ENCODE measurements around the gene DDX3X. TPM values are rescaled to one million over a fixed set of nuclear protein-coding genes. Genes with fewer than 3 reads are reported as not detected.
"Not testable (repeated sequence)": the region's sequence is repeated elsewhere in the genome, so short reads cannot be mapped to it uniquely, and the experiment has no call there.

The DDX3X gene
- total and polyA plus RNA-seq, 3 donors from 2014 or later = 121 to 157 (median 133) TPM

DNA sequence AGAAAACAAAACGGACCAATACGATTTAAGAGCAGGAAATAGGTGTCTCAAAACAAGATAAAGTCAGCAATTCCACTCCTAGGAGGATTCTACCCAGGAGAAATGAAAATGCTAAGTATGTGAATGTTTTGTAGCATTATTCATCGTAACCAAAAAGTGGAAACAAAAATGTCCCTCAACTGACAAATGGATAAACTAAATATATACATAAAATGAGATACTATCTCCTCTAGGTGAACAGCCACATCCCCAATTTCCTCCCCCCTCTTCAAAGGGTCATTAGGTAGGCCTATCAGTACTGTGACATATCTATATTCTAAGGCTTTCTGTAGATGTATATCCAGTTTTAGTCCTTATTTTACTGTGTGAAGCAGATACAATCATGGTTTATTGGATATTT, 18.0 kb downstream of the DDX3X start:
- no peak for DNase-seq
- H3K27me3 ChIP-seq = no peaks in the 10 kb centered on the region
- H3K36me3 ChIP-seq (ENCODE audit: low read depth, missing control alignments) = no peaks in the 10 kb centered on the region
- WGBS, 2 donors = 50 to 57% methylated on average over 3 of the region's 3 CpGs
- no peak overlapping the region for H3K27ac ChIP-seq
- H3K9me3 ChIP-seq = no peaks in the 10 kb centered on the region
- intact Hi-C loops (cut with DNase I; ENCODE audit: low total_unique reads) = no loop called here
- H3K4me3 ChIP-seq = no peak overlapping the region
- H3K4me1 ChIP-seq = no peaks in the 10 kb centered on the region
- TF ChIP-seq POLR2A (IDR thresholded peaks at IDR 0.05) = no peak
- TF ChIP-seq, protein P1, sequence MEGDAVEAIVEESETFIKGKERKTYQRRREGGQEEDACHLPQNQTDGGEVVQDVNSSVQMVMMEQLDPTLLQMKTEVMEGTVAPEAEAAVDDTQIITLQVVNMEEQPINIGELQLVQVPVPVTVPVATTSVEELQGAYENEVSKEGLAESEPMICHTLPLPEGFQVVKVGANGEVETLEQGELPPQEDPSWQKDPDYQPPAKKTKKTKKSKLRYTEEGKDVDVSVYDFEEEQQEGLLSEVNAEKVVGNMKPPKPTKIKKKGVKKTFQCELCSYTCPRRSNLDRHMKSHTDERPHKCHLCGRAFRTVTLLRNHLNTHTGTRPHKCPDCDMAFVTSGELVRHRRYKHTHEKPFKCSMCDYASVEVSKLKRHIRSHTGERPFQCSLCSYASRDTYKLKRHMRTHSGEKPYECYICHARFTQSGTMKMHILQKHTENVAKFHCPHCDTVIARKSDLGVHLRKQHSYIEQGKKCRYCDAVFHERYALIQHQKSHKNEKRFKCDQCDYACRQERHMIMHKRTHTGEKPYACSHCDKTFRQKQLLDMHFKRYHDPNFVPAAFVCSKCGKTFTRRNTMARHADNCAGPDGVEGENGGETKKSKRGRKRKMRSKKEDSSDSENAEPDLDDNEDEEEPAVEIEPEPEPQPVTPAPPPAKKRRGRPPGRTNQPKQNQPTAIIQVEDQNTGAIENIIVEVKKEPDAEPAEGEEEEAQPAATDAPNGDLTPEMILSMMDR (IDR thresholded peaks at IDR 0.05) = no peak

DNA sequence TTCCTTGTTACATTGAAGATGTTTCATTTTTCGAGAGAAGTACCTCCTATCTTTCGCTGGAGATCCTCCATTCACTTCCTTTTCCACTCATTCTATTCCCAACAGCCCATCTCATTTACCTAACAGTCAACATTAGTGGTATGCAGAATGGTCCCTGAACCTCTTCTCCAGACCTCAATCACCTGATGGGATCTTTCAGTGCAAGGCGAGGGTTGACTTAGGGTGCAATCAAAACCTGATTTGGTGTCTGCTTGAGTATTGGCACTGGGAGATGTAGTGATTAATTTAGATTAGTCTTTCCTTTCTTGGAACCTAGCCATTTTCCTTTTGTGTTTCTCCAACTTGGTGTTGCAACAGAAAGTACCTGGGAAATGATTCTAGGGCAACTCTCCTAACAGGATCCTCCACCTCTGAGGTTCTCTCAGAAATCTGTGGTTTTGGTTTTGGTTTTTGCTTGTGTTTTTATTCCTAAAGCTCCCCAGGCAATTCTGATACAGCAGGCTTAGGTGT, 18.4 kb downstream of the DDX3X start:
- WGBS, 2 donors = 65 to 85% methylated on average over 3 of the region's 3 CpGs
- intact Hi-C loops (cut with DNase I; ENCODE audit: low total_unique reads) = no loop called here
- Histone ChIP-seq H3K9me3 (no peaks in the 10 kb centered on the region), H3K4me1 (no peaks in the 10 kb centered on the region), H3K36me3 (ENCODE audit: low read depth, missing control alignments) (no peaks in the 10 kb centered on the region), H3K4me3 (no peak overlapping the region), H3K27ac (no peak overlapping the region), H3K27me3 (no peaks in the 10 kb centered on the region)
- no peak for DNase-seq
- TF ChIP-seq, protein P1 (IDR thresholded peaks at IDR 0.05) = no peak
- no peak for TF ChIP-seq POLR2A (IDR thresholded peaks at IDR 0.05)

DNA sequence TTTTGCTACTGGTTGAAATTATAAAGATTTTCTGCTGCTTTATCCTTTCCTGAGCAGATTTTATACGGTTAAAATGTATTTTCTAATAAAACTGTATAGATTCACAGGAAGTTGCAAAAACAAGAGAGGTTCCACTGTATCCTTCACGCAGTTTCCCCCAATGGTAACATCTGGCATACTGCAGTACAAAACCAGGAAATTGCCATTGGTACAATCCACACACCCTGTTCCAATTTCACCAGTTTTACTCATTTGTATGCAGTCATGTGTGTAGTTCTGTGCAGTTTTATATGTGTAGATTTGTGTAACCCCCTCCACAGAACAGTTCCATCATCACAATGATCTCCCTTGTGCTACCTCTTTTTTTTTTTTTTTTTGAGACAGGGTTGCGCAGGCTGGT, 20.0 kb downstream of the DDX3X start:
- H3K27me3 ChIP-seq = no peaks in the 10 kb centered on the region
- H3K4me1 ChIP-seq = no peaks in the 10 kb centered on the region
- no peaks in the 10 kb centered on the region for H3K36me3 ChIP-seq (ENCODE audit: low read depth, missing control alignments)
- no peak overlapping the region for H3K27ac ChIP-seq
- no peak for DNase-seq
- no peaks in the 10 kb centered on the region for H3K9me3 ChIP-seq
- intact Hi-C loops (cut with DNase I; ENCODE audit: low total_unique reads) = no loop called here
- 73 to 87% methylated on average over 3 of the region's 3 CpGs for WGBS, 2 donors
- H3K4me3 ChIP-seq = no peak overlapping the region
- TF ChIP-seq POLR2A (IDR thresholded peaks at IDR 0.05) = no peak
- TF ChIP-seq, protein P1 (IDR thresholded peaks at IDR 0.05) = no peak

DNA sequence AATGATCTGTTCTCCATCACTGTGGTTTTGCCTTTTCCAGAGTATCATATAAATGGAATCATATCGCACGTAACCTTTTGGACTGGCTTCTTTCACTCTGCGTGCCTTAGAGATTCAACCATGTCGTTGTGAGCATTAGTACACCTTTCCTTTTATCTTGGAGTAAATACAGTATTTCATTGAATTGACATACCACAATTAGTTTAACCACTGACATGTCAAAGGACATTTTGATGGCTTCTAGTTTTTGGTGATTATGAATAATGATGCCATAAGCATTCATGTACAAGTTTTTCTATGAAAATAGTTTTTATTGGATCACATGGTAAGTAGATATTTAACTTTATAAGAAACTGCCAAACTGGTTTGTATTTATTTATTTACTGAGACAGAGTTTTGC, 35.2 kb downstream of the DDX3X start:
- Histone ChIP-seq H3K4me1 (no peaks in the 10 kb centered on the region), H3K27ac (no peak overlapping the region), H3K36me3 (ENCODE audit: low read depth, missing control alignments) (no peaks in the 10 kb centered on the region), H3K4me3 (no peak overlapping the region), H3K9me3 (no peaks in the 10 kb centered on the region), H3K27me3 (no peaks in the 10 kb centered on the region)
- intact Hi-C loops (cut with DNase I; ENCODE audit: low total_unique reads) = no loop called here
- TF ChIP-seq POLR2A (IDR thresholded peaks at IDR 0.05) = no peak
- TF ChIP-seq, protein P1 (IDR thresholded peaks at IDR 0.05) = no peak
- WGBS, 2 donors = 91 to 94% methylated on average over 4 of the region's 4 CpGs
- DNase-seq = no peak

DNA sequence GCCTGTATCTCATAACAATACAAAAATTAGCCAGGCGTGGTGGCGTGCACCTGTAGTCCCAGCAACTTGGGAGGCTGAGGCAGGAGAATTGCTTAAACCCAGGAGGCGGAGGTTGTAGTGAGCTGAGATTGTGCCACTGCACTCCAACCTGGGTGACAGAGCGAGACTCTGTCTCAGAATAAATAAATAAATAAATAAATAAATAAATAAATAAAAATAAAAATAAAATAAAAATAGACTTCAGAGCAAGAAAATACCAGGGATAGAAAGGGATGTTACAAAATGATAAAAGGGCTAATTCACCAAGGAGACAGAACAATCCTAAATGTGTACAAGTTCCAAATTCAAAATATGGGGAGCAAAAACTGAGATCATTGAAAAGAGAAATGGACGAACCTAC, 37.6 kb downstream of the DDX3X start:
- H3K36me3 ChIP-seq (ENCODE audit: low read depth, missing control alignments); H3K4me1 ChIP-seq; H3K9me3 ChIP-seq; H3K27me3 ChIP-seq; H3K4me3 ChIP-seq; intact Hi-C loops (cut with DNase I; ENCODE audit: low total_unique reads); DNase-seq; H3K27ac ChIP-seq: not testable (repeated sequence)
- WGBS, 2 donors = 99 to 100% methylated on average over 2 to 5 of the region's 5 CpGs

Measured in testis (tissue), 3 donors.